ENCODE measurements around the gene CLMN. TPM values are rescaled to one million over a fixed set of nuclear protein-coding genes. Genes with fewer than 3 reads are reported as not detected.
A peak's percentile ranks its signal among the peaks of the same experiment; 100 is the strongest.

CLMN gene
- total RNA-seq, 4 donors from 2014 or later, result 3.3 to 14.1 (median 5.1) TPM

GRCh38 chr14:95345032-95345431 lies 25.3 kb upstream of the CLMN start:
- DNase-seq, result no peak
- TF ChIP-seq POLR2A (IDR thresholded peaks at IDR 0.05) (no peak), CTCF (IDR thresholded peaks at IDR 0.05) (no peak)
- Histone ChIP-seq H3K4me3 (no peak overlapping the region), H3K27me3 (peaks cover 0 to 11% (median 0%) of the 10 kb centered on the region in 4 donors), H3K27ac (no peak overlapping the region), H3K9me3 (no peaks in the 10 kb centered on the region), H3K4me1 (peaks cover 0 to 11% (median 8%) of the 10 kb centered on the region in 3 donors), H3K36me3 (no peaks in the 10 kb centered on the region)
- WGBS, 2 donors, result 82 to 83% methylated on average over 5 of the region's 5 CpGs
- intact Hi-C loops (cut with DNase I), result no loop called here

- TF ChIP-seq CTCF (IDR thresholded peaks at IDR 0.05), result no peak
- TF ChIP-seq POLR2A (IDR thresholded peaks at IDR 0.05), result no peak
- no peak for DNase-seq
- intact Hi-C loops (cut with DNase I), result no loop called here
These were observed 24.8 kb upstream of the CLMN start for GRCh38 chr14:95344536-95344935.

GRCh38 chr14:95341564-95341963 lies 21.9 kb upstream of the CLMN start:
- Histone ChIP-seq H3K9me3 (no peaks in the 10 kb centered on the region), H3K4me3 (no peak overlapping the region), H3K4me1 (peaks cover 0 to 27% (median 8%) of the 10 kb centered on the region in 3 donors), H3K27me3 (peaks cover 0 to 11% (median 0%) of the 10 kb centered on the region in 4 donors), H3K36me3 (no peaks in the 10 kb centered on the region), H3K27ac (no peak overlapping the region)
- intact Hi-C loops (cut with DNase I), result no loop called here
- WGBS, 2 donors, result 73 to 96% methylated on average over 4 of the region's 4 CpGs
- DNase-seq, result no peak
- TF ChIP-seq CTCF (IDR thresholded peaks at IDR 0.05), result no peak
- TF ChIP-seq POLR2A (IDR thresholded peaks at IDR 0.05), result no peak

More at GRCh38 chr14:95344536-95344935, 24.8 kb upstream of the CLMN start:
- Histone ChIP-seq H3K4me3 (no peak overlapping the region), H3K27ac (no peak overlapping the region), H3K27me3 (peaks cover 0 to 9% (median 0%) of the 10 kb centered on the region in 4 donors), H3K4me1 (peaks cover 0 to 16% (median 8%) of the 10 kb centered on the region in 3 donors), H3K36me3 (no peaks in the 10 kb centered on the region), H3K9me3 (no peaks in the 10 kb centered on the region)

GRCh38 chr14:95341115-95341514 lies 21.4 kb upstream of the CLMN start:
- peaks cover 0 to 27% (median 8%) of the 10 kb centered on the region in 3 donors for H3K4me1 ChIP-seq
- TF ChIP-seq CTCF (IDR thresholded peaks at IDR 0.05), result no peak
- no peak overlapping the region for H3K27ac ChIP-seq
- intact Hi-C loops (cut with DNase I), result no loop called here
- DNase-seq, result no peak
- 62 to 93% methylated on average over 1 of the region's 1 CpG for WGBS, 2 donors
- no peaks in the 10 kb centered on the region for H3K9me3 ChIP-seq
- H3K4me3 ChIP-seq, result no peak overlapping the region
- H3K27me3 ChIP-seq, result peaks cover 0 to 15% (median 0%) of the 10 kb centered on the region in 4 donors
- no peaks in the 10 kb centered on the region for H3K36me3 ChIP-seq

GRCh38 chr14:95340201-95340697 lies 20.5 kb upstream of the CLMN start:
- H3K9me3 ChIP-seq, result no peaks in the 10 kb centered on the region
- intact Hi-C loops (cut with DNase I), result no loop called here
- TF ChIP-seq CTCF (IDR thresholded peaks at IDR 0.05) (no peak), POLR2A (IDR thresholded peaks at IDR 0.05) (no peak)
- no peaks in the 10 kb centered on the region for H3K36me3 ChIP-seq
- no peak overlapping the region for H3K4me3 ChIP-seq
- peaks cover 0 to 15% (median 0%) of the 10 kb centered on the region in 4 donors for H3K27me3 ChIP-seq
- no peak for DNase-seq
- WGBS, 2 donors, result 30 to 35% methylated on average over 7 to 8 of the region's 8 CpGs
- peaks cover 0 to 27% (median 8%) of the 10 kb centered on the region in 3 donors for H3K4me1 ChIP-seq
- peak overlapping the region in 3 of 4 donors; percentile 36 to 55 (median 46) for H3K27ac ChIP-seq
